H1 (cell line): ENCODE measurements around the gene ANO6. TPM values are rescaled to one million over a fixed set of nuclear protein-coding genes. Genes with fewer than 3 reads are reported as not detected.

Experiments used
- CTCF ChIA-PET: fragments of 300-600 bp; sonication (Branson Sonifier 250); formaldehyde crosslinking; loops from one replicate; lab custom pipeline; 2021; ENCODE audit not compliant: partially characterized antibody; lab: Charles Lee
- POLR2A ChIA-PET: fragments of 300-600 bp; sonication (Branson Sonifier 250); formaldehyde crosslinking; loops from one replicate; lab custom pipeline; 2021; ENCODE audit warnings: inconsistent platforms; ENCODE audit not compliant: partially characterized antibody; lab: Charles Lee
- DNase-seq, 2 experiments: peaks; one replicate each; pipeline versions ENCODE4 v3.0.0 to v3.0.0-alpha.2; 2010 to 2022; ENCODE audit warnings: low spot score in 2 of 2, low read depth in 1 of 2, mixed read lengths in 1 of 2
- FAIRE-seq: peaks from 2 replicates; lab custom pipeline; 2011; peaks lifted over from hg19 to GRCh38; lab: Jason Lieb, UNC
- H2AFZ ChIP-seq: 2 replicates; pipeline ENCODE4 v1.8.1; 2012; ENCODE audit warnings: low read length, inconsistent platforms
- H2AK5ac ChIP-seq: 2 replicates; pipeline ENCODE4 v1.6.1; 2013; ENCODE audit warnings: low read depth, low read length
- H2BK120ac ChIP-seq: replicated peaks from 2 replicates; pipeline ENCODE3; 2013; ENCODE audit warnings: low read depth, low read length, inconsistent platforms
- H2BK12ac ChIP-seq: 2 replicates; pipeline ENCODE4 v1.6.1; 2013; ENCODE audit warnings: low read depth, low read length
- H2BK15ac ChIP-seq: 2 replicates; pipeline ENCODE4 v1.6.1; 2013; ENCODE audit warnings: low read length
- H2BK20ac ChIP-seq: 2 replicates; pipeline ENCODE4 v1.6.1; 2013; ENCODE audit warnings: low read length
- H2BK5ac ChIP-seq: 2 replicates; pipeline ENCODE4 v1.6.1; 2013; ENCODE audit warnings: low read depth, low read length
- H3K14ac ChIP-seq: 2 replicates; pipeline ENCODE4 v1.6.1; 2013; ENCODE audit warnings: inconsistent platforms; ENCODE audit not compliant: insufficient read length
- H3K18ac ChIP-seq: 2 replicates; pipeline ENCODE4 v1.6.1; 2013; ENCODE audit warnings: low read length; ENCODE audit errors: extremely low read depth
- H3K23ac ChIP-seq: 2 replicates; pipeline ENCODE4 v1.6.1; 2013; ENCODE audit warnings: inconsistent platforms; ENCODE audit not compliant: insufficient read length
- H3K23me2 ChIP-seq: 2 replicates; pipeline ENCODE4 v1.6.1; 2013; ENCODE audit warnings: low read depth, low read length
- H3K27ac ChIP-seq: 2 replicates; pipeline ENCODE4 v1.6.1; 2011; ENCODE audit warnings: low read depth, low read length, inconsistent platforms
- H3K27me3 ChIP-seq, 4 experiments: replicated peaks in 1 of 4; 1 replicate in 1 of 4; 2 replicates in 3 of 4; pipeline versions ENCODE4 v1.6.1 to v1.8.1; 2011 to 2013; ENCODE audit warnings: low read length in 3 of 4, mild to moderate bottlenecking in 3 of 4, inconsistent platforms in 2 of 4, mixed read lengths in 2 of 4, moderate library complexity in 1 of 4; ENCODE audit not compliant: control insufficient read depth in 3 of 4, insufficient read depth in 3 of 4; ENCODE audit errors: extremely low read depth in 1 of 4
- H3K36me3 ChIP-seq, 4 experiments: 2 replicates each; pipeline versions ENCODE4 v1.6.1 to v1.8.1; 2011 to 2013; ENCODE audit warnings: mild to moderate bottlenecking in 4 of 4, low read length in 3 of 4, moderate library complexity in 2 of 4, control low read depth in 1 of 4, inconsistent platforms in 1 of 4; ENCODE audit not compliant: insufficient read depth in 4 of 4, control insufficient read depth in 2 of 4
- H3K4ac ChIP-seq: replicated peaks from 2 replicates; pipeline ENCODE3; 2013; ENCODE audit warnings: low read length, low read depth, mixed read lengths, inconsistent platforms; ENCODE audit not compliant: insufficient read length
- H3K4me1 ChIP-seq, 4 experiments: replicated peaks in 1 of 4; 1 replicate in 1 of 4; 2 replicates in 3 of 4; pipeline versions ENCODE4 v1.6.1 to v1.8.1; 2011 to 2013; ENCODE audit warnings: low read length in 3 of 4, inconsistent platforms in 2 of 4, mixed read lengths in 1 of 4; ENCODE audit not compliant: insufficient read depth in 4 of 4, control insufficient read depth in 3 of 4
- H3K4me2 ChIP-seq, 2 experiments: 2 replicates each; pipeline versions ENCODE4 v1.6.1 to v1.8.1; 2011 to 2013; ENCODE audit warnings: low read depth in 2 of 2, low read length in 2 of 2, control low read depth in 1 of 2, inconsistent platforms in 1 of 2, mild to moderate bottlenecking in 1 of 2; ENCODE audit not compliant: insufficient read depth in 1 of 2
- H3K4me3 ChIP-seq, 4 experiments: fragments of 200-600, 300-600 bp in 1 of 4; sonication (generic), shearing (Covaris generic), sonication (Bioruptor Twin) in 1 of 4; 2 replicates each; pipeline versions ENCODE4 v1.5.1 to v1.8.1; 2011 to 2016; ENCODE audit warnings: low read length in 4 of 4, low read depth in 3 of 4, control low read depth in 2 of 4, inconsistent platforms in 2 of 4, mild to moderate bottlenecking in 2 of 4, mixed read lengths in 1 of 4, moderate library complexity in 1 of 4; ENCODE audit not compliant: insufficient read depth in 2 of 4; ENCODE audit errors: extremely low read depth in 1 of 4
- H3K56ac ChIP-seq: replicated peaks from 2 replicates; pipeline ENCODE3; 2013; ENCODE audit warnings: low read depth, mild to moderate bottlenecking, mixed read lengths, low read length, inconsistent platforms; ENCODE audit not compliant: insufficient read length
- H3K79me1 ChIP-seq: 2 replicates; pipeline ENCODE4 v1.6.1; 2013; ENCODE audit warnings: low read depth, low read length, control low read depth
- H3K79me2 ChIP-seq, 2 experiments: 2 replicates each; pipeline versions ENCODE4 v1.6.1 to v1.8.1; 2012 to 2013; ENCODE audit warnings: low read length in 2 of 2, mild to moderate bottlenecking in 2 of 2, inconsistent platforms in 1 of 2; ENCODE audit not compliant: insufficient read depth in 2 of 2, control insufficient read depth in 1 of 2
- H3K9ac ChIP-seq, 4 experiments: replicated peaks in 1 of 4; 1 replicate in 1 of 4; 2 replicates in 3 of 4; pipeline versions ENCODE4 v1.6.1 to v1.8.1; 2011 to 2013; ENCODE audit warnings: low read depth in 3 of 4, low read length in 3 of 4, control low read depth in 2 of 4, mild to moderate bottlenecking in 2 of 4, moderate library complexity in 2 of 4, inconsistent platforms in 1 of 4; ENCODE audit errors: extremely low read depth in 1 of 4
- H3K9me3 ChIP-seq, 2 experiments: 2 replicates each; pipeline versions ENCODE4 v1.6.1 to v1.8.1; 2012 to 2013; ENCODE audit warnings: mild to moderate bottlenecking in 2 of 2, moderate library complexity in 2 of 2, control low read depth in 1 of 2, inconsistent platforms in 1 of 2, low read depth in 1 of 2, low read length in 1 of 2, mixed read lengths in 1 of 2; ENCODE audit not compliant: insufficient read depth in 2 of 2
- H4K20me1 ChIP-seq, 2 experiments: replicated peaks in 1 of 2; 2 replicates each; pipeline versions ENCODE3 to v1.8.1; 2011 to 2013; ENCODE audit warnings: inconsistent platforms in 2 of 2, low read length in 2 of 2, mild to moderate bottlenecking in 1 of 2; ENCODE audit not compliant: insufficient read depth in 2 of 2, control insufficient read depth in 1 of 2
- H4K5ac ChIP-seq: 2 replicates; pipeline ENCODE4 v1.6.1; 2013; ENCODE audit warnings: low read length, low read depth, mixed read lengths, inconsistent platforms; ENCODE audit not compliant: insufficient read length
- H4K8ac ChIP-seq: 2 replicates; pipeline ENCODE4 v1.8.0; 2013; ENCODE audit warnings: mild to moderate bottlenecking, moderate library complexity, low read length, inconsistent platforms; ENCODE audit not compliant: insufficient read depth; ENCODE audit errors: extremely low read depth
- H4K91ac ChIP-seq: replicated peaks from 2 replicates; pipeline ENCODE3; 2013; ENCODE audit warnings: low read length, mixed read lengths, inconsistent platforms; ENCODE audit not compliant: insufficient read length
- BRCA1 ChIP-seq: IDR thresholded peaks from 2 replicates; pipeline ENCODE4 v1.6.1; 2012; ENCODE audit warnings: low read depth, low read length, improper control_type of control experiment
- EP300 ChIP-seq, 2 experiments: IDR thresholded peaks; 1 replicate in 1 of 2; 2 replicates in 1 of 2; pipeline ENCODE4 v1.6.1; 2011 to 2012; ENCODE audit warnings: low read depth in 2 of 2, low read length in 2 of 2, mild to moderate bottlenecking in 2 of 2, borderline replicate concordance in 1 of 2, inconsistent platforms in 1 of 2, moderate library complexity in 1 of 2
- FOSL1 ChIP-seq: IDR thresholded peaks from 2 replicates; pipeline ENCODE4 v1.6.1; 2011; ENCODE audit warnings: mild to moderate bottlenecking, low read depth, low read length, moderate library complexity; ENCODE audit not compliant: insufficient read depth
- NRF1 ChIP-seq: IDR thresholded peaks from 2 replicates; pipeline ENCODE4 v1.6.1; 2011; ENCODE audit warnings: mild to moderate bottlenecking, low read depth, low read length, improper control_type of control experiment
- POLR2AphosphoS5 ChIP-seq: IDR thresholded peaks from 2 replicates; pipeline ENCODE4 v1.6.1; 2011; ENCODE audit warnings: low read depth, low read length
- WGBS, 2 experiments: shearing (Covaris generic) in 1 of 2; methylation state at CpG; one replicate each; pipeline versions ENCODE4 v1.1.6 to v1.1.7; 2013 to 2015; ENCODE audit warnings: low lambda C conversion rate in 2 of 2, mixed read lengths in 2 of 2, inconsistent platforms in 1 of 2, low coverage in 1 of 2, missing lambda C conversion rate in 1 of 2; ENCODE audit not compliant: insufficient replicate concordance in 2 of 2, insufficient coverage in 1 of 2, insufficient read length in 1 of 2; ENCODE audit errors: extremely low coverage in 1 of 2, missing lambda C conversion rate in 1 of 2; 5-methylcytosine and 5-hydroxymethylcytosine counted together
- polyA plus RNA-seq, 7 experiments: library from polyadenylated mRNA; depleted of rRNA in 3 of 7; stranded (reverse) in 5 of 7; unstranded in 2 of 7; fragments of >200 nt in 5 of 7; fragments of 200-250 nt in 2 of 7; gene quantifications; 1 replicate in 5 of 7; 2 replicates in 1 of 7; 4 replicates in 1 of 7; pipeline versions ENCODE4 v1.2.1 to v1.2.3, GENCODE V29; 2011 to 2013; ENCODE audit warnings: missing spikeins in 2 of 7, mixed read lengths in 2 of 7
- total RNA-seq: library from RNA; stranded (reverse); fragmentation: NEBNext Ultra II Directional; extraction: Animal tissue kit (Norgen Biotek cat#: 25700); gene quantifications from 2 replicates; pipeline ENCODE4 v1.2.1, GENCODE V29; 2021

ANO6 gene
- total and polyA plus RNA-seq, 2 of the 8 experiments (the other 6 are each of a cell fraction or from before 2014, with no cell fraction given) = 15.1 to 39.7 TPM

GRCh38 chr12:45220969-45221368 lies 5.1 kb downstream of the ANO6 start:
- WGBS, 2 experiments = 86% methylated on average over 6 of the region's 6 CpGs; no CpG with 5 or more reads in 1 of the 2 experiments
- Histone ChIP-seq H3K23ac (no peak overlapping the region), H3K27me3 (no peaks in the 10 kb centered on the region)

More at GRCh38 chr12:45220969-45221368, 5.1 kb downstream of the ANO6 start:
- no peak overlapping the region for H3K14ac ChIP-seq
- peak overlapping the region; percentile 75; the same call in 1 of the 2 replicates for H2BK5ac ChIP-seq
- no peak overlapping the region for H2AK5ac ChIP-seq
- POLR2A ChIA-PET = interaction anchor here (0.8 to 7.5 kb wide), 3 partner anchors 13 to 36 kb away, joined by 3 to 75 read pairs (median 4); no protein-coding TSS in a partner anchor
- H3K4me2 ChIP-seq = peak overlapping the region in 1 of 2 experiments; percentile 52; a peak in 3 of 4 replicates
- no peak overlapping the region for H3K27ac ChIP-seq
- no peaks in the 10 kb centered on the region for H3K9me3 ChIP-seq
- H4K8ac ChIP-seq = no peak overlapping the region
- H2AFZ ChIP-seq = no peak overlapping the region
- H3K23me2 ChIP-seq = no peaks in the 10 kb centered on the region
- H3K4ac ChIP-seq = peak overlapping the region; percentile 94
- peak overlapping the region in 1 of 4 experiments; percentile 37; a peak in 2 of 8 replicates for H3K4me3 ChIP-seq
- H2BK12ac ChIP-seq = 0 out of 2 replicates have a peak overlapping the region, but pooled peaks have one; percentile 42
- no peaks in the 10 kb centered on the region; a peak in 2 of 8 replicates for H3K36me3 ChIP-seq
- H2BK15ac ChIP-seq = no peak overlapping the region
- CTCF ChIA-PET = interaction anchor here (0.7 to 1.5 kb wide), 5 partner anchors 8 to 214 kb away, joined by 3 to 4 read pairs (median 4); no protein-coding TSS in a partner anchor
- H3K18ac ChIP-seq = peak overlapping the region; percentile 72
- TF ChIP-seq POLR2AphosphoS5 (no peak), NRF1 (no peak), FOSL1 (no peak), EP300 (IDR thresholded peaks at IDR 0.05; ENCODE audit: borderline replicate concordance in 1 of 2, low read depth in 2 of 2, low read length in 2 of 2) (no peak), BRCA1 (no peak)
- H4K5ac ChIP-seq = no peak overlapping the region
- 0 out of 2 replicates have a peak overlapping the region, but pooled peaks have one; percentile 40 for H2BK20ac ChIP-seq
- H3K4me1 ChIP-seq = peaks cover 0 to 18% (median 15%) of the 10 kb centered on the region in 4 experiments; a peak in 5 of 7 replicates
- DNase-seq (no peak), FAIRE-seq (no peak)
- peak overlapping the region; percentile 83 for H4K91ac ChIP-seq
- H3K56ac ChIP-seq = no peak overlapping the region
- H2BK120ac ChIP-seq = no peak overlapping the region
- no peak overlapping the region for H3K9ac ChIP-seq
- H4K20me1 ChIP-seq = no peaks in the 10 kb centered on the region
- peaks cover 12 to 89% of the 10 kb centered on the region in 2 experiments for H3K79me2 ChIP-seq
- no peaks in the 10 kb centered on the region; the same call in 1 of the 2 replicates for H3K79me1 ChIP-seq
